NAMALWA (cell line): ENCODE measurements around the gene TULP4.
A peak's percentile ranks its signal among the peaks of the same experiment; 100 is the strongest.

Experiments used
- DNase-seq: peaks from one replicate; pipeline ENCODE4 v3.0.0-alpha.2; 2015; ENCODE audit warnings: low spot score

The TULP4 gene

GRCh38 chr6:158358450-158359077 is 46.3 kb downstream of the TULP4 start:
- no peak for DNase-seq

- no peak for DNase-seq
These were observed 48.8 kb downstream of the TULP4 start for GRCh38 chr6:158361068-158361467.

GRCh38 chr6:158361961-158362669 is 49.9 kb downstream of the TULP4 start:
- no peak for DNase-seq

- no peak for DNase-seq
These were observed 54.1 kb downstream of the TULP4 start for GRCh38 chr6:158366363-158366762.

GRCh38 chr6:158367816-158368215 is 55.6 kb downstream of the TULP4 start:
- DNase-seq = no peak

- DNase-seq = no peak
These were observed 57.0 kb downstream of the TULP4 start for GRCh38 chr6:158369241-158369640.

GRCh38 chr6:158370805-158371204 is 58.5 kb downstream of the TULP4 start:
- DNase-seq = no peak

GRCh38 chr6:158371261-158371660 is 59.0 kb downstream of the TULP4 start:
- no peak for DNase-seq

GRCh38 chr6:158372574-158372973 is 60.3 kb downstream of the TULP4 start:
- no peak for DNase-seq

GRCh38 chr6:158373214-158373613 is 60.9 kb downstream of the TULP4 start:
- DNase-seq = no peak

GRCh38 chr6:158374020-158374419 is 61.8 kb downstream of the TULP4 start:
- DNase-seq = no peak

GRCh38 chr6:158376631-158377081 is 64.4 kb downstream of the TULP4 start:
- no peak for DNase-seq

- no peak for DNase-seq
These were observed 65.6 kb downstream of the TULP4 start for GRCh38 chr6:158377860-158378259.

- DNase-seq = no peak
These were observed 67.1 kb downstream of the TULP4 start for GRCh38 chr6:158379336-158379735.

- DNase-seq = no peak
These were observed 68.9 kb downstream of the TULP4 start for GRCh38 chr6:158381214-158381613.

GRCh38 chr6:158382491-158382890 is 70.2 kb downstream of the TULP4 start:
- no peak for DNase-seq

- DNase-seq = no peak
These were observed 70.8 kb downstream of the TULP4 start for GRCh38 chr6:158383057-158383456.

GRCh38 chr6:158383542-158383941 is 71.3 kb downstream of the TULP4 start:
- no peak for DNase-seq

GRCh38 chr6:158384671-158385110 is 72.4 kb downstream of the TULP4 start:
- no peak for DNase-seq

GRCh38 chr6:158387036-158387435 is 74.8 kb downstream of the TULP4 start:
- peak; percentile 60 for DNase-seq

- no peak for DNase-seq
These were observed 75.3 kb downstream of the TULP4 start for GRCh38 chr6:158387578-158387977.

- no peak for DNase-seq
These were observed 76.5 kb downstream of the TULP4 start for GRCh38 chr6:158388727-158389126.

- no peak for DNase-seq
These were observed 77.1 kb downstream of the TULP4 start for GRCh38 chr6:158389193-158389919.
